Heart left ventricle (tissue), 16 donors: Measurements from ENCODE around the gene ZNF33B. TPM values are rescaled to one million over a fixed set of nuclear protein-coding genes. Genes with fewer than 3 reads are reported as not detected.

Experiments used
- ATAC-seq, 4 donors: fragments of 200-7000 bp; cut with Tn5 transposase; one replicate each; pipeline ENCODE4 v1.9.1; 2020 to 2022; ENCODE audit warnings: moderate library complexity in 4 of 4, mild to moderate bottlenecking in 3 of 4, moderate number of reproducible peaks in 1 of 4
- DNase-seq, 5 donors: peaks; one replicate each; pipeline ENCODE4 v3.0.0-alpha.2; 2020
- H3K27ac ChIP-seq, 12 donors: fragments of 200-600 bp; sonication (generic) in 4 of 12; one replicate each; pipeline versions ENCODE4 v1.5.0 to v1.8.0; 2016 to 2022; ENCODE audit warnings: mild to moderate bottlenecking in 2 of 12
- H3K27me3 ChIP-seq, 9 donors: fragments of 200-600 bp; sonication (generic) in 2 of 9; one replicate each; pipeline versions ENCODE4 v1.5.1 to v1.8.0; 2016 to 2022; ENCODE audit warnings: mild to moderate bottlenecking in 3 of 9
- H3K36me3 ChIP-seq, 9 donors: fragments of 200-600 bp; sonication (generic) in 2 of 9; one replicate each; pipeline versions ENCODE4 v1.5.0 to v1.8.0; 2018 to 2022; ENCODE audit warnings: mild to moderate bottlenecking in 2 of 9
- H3K4me1 ChIP-seq, 12 donors: fragments of 200-600 bp; sonication (generic) in 4 of 12; one replicate each; pipeline versions ENCODE4 v1.5.0 to v1.8.0; 2016 to 2022; ENCODE audit warnings: mild to moderate bottlenecking in 3 of 12
- H3K4me3 ChIP-seq, 12 donors: fragments of 200-600 bp; sonication (generic) in 4 of 12; one replicate each; pipeline versions ENCODE4 v1.5.0 to v1.8.0; 2017 to 2022; ENCODE audit warnings: mild to moderate bottlenecking in 9 of 12, moderate library complexity in 4 of 12
- H3K9me3 ChIP-seq, 12 donors: fragments of 200-600 bp; sonication (generic) in 4 of 12; one replicate each; pipeline versions ENCODE4 v1.5.0 to v1.8.0; 2016 to 2022; ENCODE audit warnings: mild to moderate bottlenecking in 1 of 12
- POLR2A ChIP-seq, 2 donors: fragments of 450-650 bp; IDR thresholded peaks; one replicate each; pipeline ENCODE4 v1.6.1; 2017; ENCODE audit warnings: antibody characterized with exemption in 2 of 2, mild to moderate bottlenecking in 2 of 2, moderate library complexity in 2 of 2
- WGBS, 4 donors: extraction: QIAGEN DNeasy Blood & Tissue Kit in 2 of 4; methylation state at CpG; one replicate each; pipeline versions ENCODE4 v1.1.5 to v1.1.7; 2013 to 2018; 5-methylcytosine and 5-hydroxymethylcytosine counted together
- intact Hi-C, 10 donors: fragments of 100-400 bp; cut with DNase I; formaldehyde crosslinking; loops; one replicate each; pipeline versions ENCODE4 v1.11.1 to v1.14.2; 2022
- polyA plus RNA-seq, 2 donors: library from polyadenylated mRNA; stranded (reverse); fragments of 200-250 nt; gene quantifications; one replicate each; pipeline ENCODE4 v1.2.3, GENCODE V29; 2013
- total RNA-seq, 9 donors: library from RNA; depleted of rRNA in 2 of 9; stranded (reverse); fragments of >200 nt in 2 of 9; fragmentation: NEBNext Ultra II Directional in 3 of 9; extraction: Animal tissue kit (Norgen Biotek cat#: 25700) in 3 of 9; gene quantifications; one replicate each; pipeline versions ENCODE4 v1.1.0 to v1.2.4, GENCODE V29; 2016 to 2023
- TF ChIP-seq, protein P1 (sequence below), 12 donors: fragments of 200-600 bp; sonication (generic) in 4 of 12; IDR thresholded peaks; one replicate each; pipeline versions ENCODE4 v1.5.0 to v1.8.0; 2018 to 2022; ENCODE audit warnings: antibody characterized with exemption in 12 of 12, mild to moderate bottlenecking in 5 of 12
- donor health status: ischemic (EF 13 %, LVEDD 7.1; RV severe dilation, severe dysfunction).
- donor health status: healthy with polysubstance abuse.
- donor health status: DM: no; HTN: yes; CAD: no.
- donor health status: DM: no; HTN: no; CAD: no.
- donor health status: ischemic (EF 25% LVEDD 6.9; RV normal size, moderate dysfunction).
- donor health status: ischemic (EF 25% LVEDD 5.7; RV mildly dilated, moderate dysfunction).
- donor health status: healthy.
- donor health status: DM: yes; HTN: yes; CAD: no.
- donor health status: ischemic (EF 35%, LVEDD 5.7; RV mildly dilated, moderate dysfunction).
- donor health status: nonischemic (EF 11% LVEDD 7.7; RV severe dilation, severe dysfunction).
- donor health status: DM: yes; HTN: yes; CAD: no.
- donor health status: PGD.
- donor health status: ischemic (EF 29% LVEDD 5.4; RV normal size, mild dysfunction).
- donor health status: nonischemic (EF 23%, LVEDD 6.1; RV moderate dilation, normal function).

The ZNF33B gene
- total and polyA plus RNA-seq, 11 donors = 3.7 to 20.5 (median 9.5) TPM

DNA sequence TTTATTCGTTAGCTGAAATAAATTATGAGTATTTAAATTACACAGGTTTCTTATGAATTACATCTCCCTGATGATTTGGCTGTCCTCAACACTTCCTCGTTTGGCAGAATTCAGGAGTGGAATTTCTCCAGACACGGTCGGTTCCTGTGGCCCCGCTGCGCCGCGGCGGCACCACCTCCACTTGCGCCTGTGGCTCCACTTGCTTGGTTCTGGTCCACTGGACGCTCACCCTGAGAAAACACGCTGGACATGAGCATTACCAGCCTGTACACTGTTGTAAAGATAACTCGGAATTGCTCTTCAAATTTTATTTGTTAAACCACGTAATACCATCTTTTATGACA, 85.3 kb downstream of the ZNF33B start:
- peaks cover 0 to 13% (median 0%) of the 10 kb centered on the region in 9 donors for H3K36me3 ChIP-seq
- DNase-seq = no peak
- peaks cover 0 to 21% (median 12%) of the 10 kb centered on the region in 12 donors for H3K4me1 ChIP-seq
- intact Hi-C loops = loop anchor here in 7 of 10 donors (1.0 to 10.0 kb wide), 6 partner anchors 82 to 232 kb away; partner anchors contain the start of genes ZNF33B (in 6 of the 7) and BMS1 (in 2 of the 7)
- peak; percentile 30 to 54 (median 40) for ATAC-seq
- H3K27me3 ChIP-seq = no peaks in the 10 kb centered on the region
- peak overlapping the region in 10 of 12 donors; percentile 3 to 78 (median 57) for H3K27ac ChIP-seq
- no peaks in the 10 kb centered on the region for H3K9me3 ChIP-seq
- WGBS, 4 donors = 4 to 7% (median 7%) methylated on average over 14 of the region's 14 CpGs
- TF ChIP-seq POLR2A (IDR thresholded peaks at IDR 0.05) = no peak
- TF ChIP-seq, protein P1, sequence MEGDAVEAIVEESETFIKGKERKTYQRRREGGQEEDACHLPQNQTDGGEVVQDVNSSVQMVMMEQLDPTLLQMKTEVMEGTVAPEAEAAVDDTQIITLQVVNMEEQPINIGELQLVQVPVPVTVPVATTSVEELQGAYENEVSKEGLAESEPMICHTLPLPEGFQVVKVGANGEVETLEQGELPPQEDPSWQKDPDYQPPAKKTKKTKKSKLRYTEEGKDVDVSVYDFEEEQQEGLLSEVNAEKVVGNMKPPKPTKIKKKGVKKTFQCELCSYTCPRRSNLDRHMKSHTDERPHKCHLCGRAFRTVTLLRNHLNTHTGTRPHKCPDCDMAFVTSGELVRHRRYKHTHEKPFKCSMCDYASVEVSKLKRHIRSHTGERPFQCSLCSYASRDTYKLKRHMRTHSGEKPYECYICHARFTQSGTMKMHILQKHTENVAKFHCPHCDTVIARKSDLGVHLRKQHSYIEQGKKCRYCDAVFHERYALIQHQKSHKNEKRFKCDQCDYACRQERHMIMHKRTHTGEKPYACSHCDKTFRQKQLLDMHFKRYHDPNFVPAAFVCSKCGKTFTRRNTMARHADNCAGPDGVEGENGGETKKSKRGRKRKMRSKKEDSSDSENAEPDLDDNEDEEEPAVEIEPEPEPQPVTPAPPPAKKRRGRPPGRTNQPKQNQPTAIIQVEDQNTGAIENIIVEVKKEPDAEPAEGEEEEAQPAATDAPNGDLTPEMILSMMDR (IDR thresholded peaks at IDR 0.05) = no peak
- peak overlapping the region; percentile 40 to 89 (median 68) for H3K4me3 ChIP-seq

DNA sequence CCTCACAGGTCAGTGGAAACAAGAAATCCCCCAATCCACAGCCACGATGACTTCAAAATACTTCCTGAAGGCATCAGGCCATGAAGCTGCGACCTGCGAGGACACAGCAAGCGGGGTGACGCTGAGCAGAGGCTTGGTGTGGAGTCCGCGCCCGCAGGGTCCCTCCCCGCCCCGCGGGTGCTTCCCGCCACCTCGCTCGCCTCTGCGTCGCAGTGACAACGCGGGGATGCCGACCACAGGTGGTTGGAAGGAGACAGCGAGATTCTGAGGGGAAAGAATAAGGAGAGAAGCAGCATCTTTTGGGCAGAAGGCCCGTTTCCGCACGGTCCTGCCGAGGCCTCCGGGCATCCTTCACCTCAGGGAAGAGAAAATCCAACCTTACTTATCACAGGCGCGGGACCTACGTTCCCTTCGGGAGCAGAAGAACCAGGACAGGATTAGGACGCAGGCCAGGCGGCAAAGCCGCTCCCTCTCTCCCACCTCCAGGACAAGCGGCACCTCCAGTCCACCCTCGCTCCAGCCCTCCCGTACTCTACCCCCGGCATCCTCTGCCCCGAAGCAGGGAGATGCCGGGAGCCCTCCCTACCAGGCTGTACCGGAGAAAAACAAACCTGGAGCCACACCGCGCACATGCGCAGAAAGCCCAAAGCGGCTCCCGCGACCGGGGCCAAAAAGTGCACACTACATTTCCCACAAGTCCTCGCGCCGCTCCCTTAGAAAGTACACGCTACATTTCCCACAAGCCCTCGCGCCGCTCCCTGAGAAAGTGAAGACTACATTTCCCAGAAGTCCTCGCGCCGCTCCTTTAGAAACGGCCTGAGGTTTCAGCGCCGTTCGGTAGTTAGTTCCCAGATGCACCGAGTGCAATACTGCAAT, 85.9 kb downstream of the ZNF33B start:
- 0 to 1% (median 0%) methylated on average over 57 to 61 of the region's 61 CpGs for WGBS, 4 donors
- H3K4me3 ChIP-seq = peak overlapping the region; percentile 40 to 89 (median 68)
- H3K4me1 ChIP-seq = peaks cover 0 to 21% (median 12%) of the 10 kb centered on the region in 12 donors
- TF ChIP-seq, protein P1 (IDR thresholded peaks at IDR 0.05) = no peak
- peak in 1 of 2 donors; percentile 82 for TF ChIP-seq POLR2A (IDR thresholded peaks at IDR 0.05)
- ATAC-seq (peak; percentile 98 to 100 (median 99)), DNase-seq (peak; percentile 95 to 98 (median 97))
- H3K27ac ChIP-seq = peak overlapping the region in 11 of 12 donors; percentile 23 to 78 (median 63)
- no peaks in the 10 kb centered on the region for H3K27me3 ChIP-seq
- H3K9me3 ChIP-seq = no peaks in the 10 kb centered on the region
- peaks cover 0 to 13% (median 0%) of the 10 kb centered on the region in 9 donors for H3K36me3 ChIP-seq
- intact Hi-C loops = loop anchor here in 7 of 10 donors (1.0 to 10.0 kb wide), 6 partner anchors 82 to 232 kb away; partner anchors contain the start of genes ZNF33B (in 6 of the 7) and BMS1 (in 2 of the 7)

DNA sequence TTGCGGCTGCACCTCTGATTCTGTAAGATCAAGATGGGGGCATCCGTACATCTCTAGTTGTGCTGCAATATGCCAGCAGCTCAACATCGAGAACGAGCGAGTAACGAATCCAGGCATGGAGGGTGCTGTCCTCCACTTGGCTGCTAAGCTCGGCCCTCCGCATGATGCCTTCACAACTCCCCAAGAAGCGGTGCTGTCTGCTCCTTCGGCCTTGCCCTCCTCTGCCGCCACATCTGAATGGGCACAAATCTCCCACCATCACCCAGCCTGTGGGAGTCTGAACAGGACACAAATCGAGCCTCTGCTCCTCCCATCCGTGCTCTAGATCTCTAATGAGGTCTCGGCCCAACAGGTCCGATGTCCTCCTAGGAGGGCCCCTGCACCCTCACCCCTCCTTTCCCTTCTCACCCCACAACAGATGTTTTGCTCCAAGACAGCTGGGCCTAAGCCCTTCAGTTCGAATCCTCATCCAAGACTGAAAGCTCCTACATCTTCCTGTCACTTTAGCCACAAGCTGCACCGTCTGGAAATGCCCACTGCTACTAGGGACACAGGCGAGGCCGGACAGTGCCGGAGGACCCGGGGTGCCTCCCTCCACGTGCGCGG, 86.7 kb downstream of the ZNF33B start:
- DNase-seq (no peak), ATAC-seq (no peak)
- H3K27ac ChIP-seq = peak overlapping the region in 7 of 12 donors; percentile 45 to 78 (median 65)
- intact Hi-C loops = loop anchor here in 7 of 10 donors (2.0 to 10.0 kb wide), 5 partner anchors 83 to 233 kb away; partner anchors contain the start of genes ZNF33B (in 5 of the 7) and BMS1 (in 2 of the 7)
- H3K9me3 ChIP-seq = peaks cover 0 to 6% (median 0%) of the 10 kb centered on the region in 12 donors
- H3K36me3 ChIP-seq = peaks cover 0 to 13% (median 0%) of the 10 kb centered on the region in 9 donors
- TF ChIP-seq POLR2A (IDR thresholded peaks at IDR 0.05) = no peak
- TF ChIP-seq, protein P1 (IDR thresholded peaks at IDR 0.05) = no peak
- no peaks in the 10 kb centered on the region for H3K27me3 ChIP-seq
- H3K4me1 ChIP-seq = peaks cover 0 to 21% (median 12%) of the 10 kb centered on the region in 12 donors
- 58 to 70% (median 60%) methylated on average over 19 to 24 of the region's 24 CpGs for WGBS, 4 donors
- H3K4me3 ChIP-seq = peak overlapping the region; percentile 40 to 89 (median 68)
